OCI-LY1 (cell line): ENCODE measurements around the gene NSMCE4A.

Experiments used
- CTCF ChIP-seq: fragments of 200-600 bp; sonication (generic), shearing (Covaris generic); IDR thresholded peaks from 2 replicates; pipeline ENCODE4 v1.5.1; 2017; ENCODE audit warnings: mild to moderate bottlenecking, antibody characterized with exemption, low read length, moderate library complexity, mixed read lengths
- EZH2 ChIP-seq: fragments of 200-600 bp; sonication (generic), shearing (Covaris generic); IDR thresholded peaks from 2 replicates; pipeline ENCODE4 v1.8.0; 2017; ENCODE audit warnings: borderline replicate concordance, mixed run types, mild to moderate bottlenecking, antibody characterized with exemption, low read length, moderate library complexity, mixed read lengths

GRCh38 chr10:121974535-121975294 lies at the start of gene NSMCE4A:
- peak; percentile 74 for TF ChIP-seq CTCF
- no peak for TF ChIP-seq EZH2
